WTC11 (cell line): Measurements from ENCODE around the gene ABHD16B. TPM values are rescaled to one million over a fixed set of nuclear protein-coding genes. Genes with fewer than 3 reads are reported as not detected.

Source experiments
- ATAC-seq: fragments of 200-7000 bp; cut with Tn5 transposase; 2 replicates; pipeline ENCODE4 v1.10.0; 2021; ENCODE audit warnings: mild to moderate bottlenecking, moderate library complexity
- CTCF ChIA-PET: fragments of 300-600 bp; sonication (Branson Sonifier 250); formaldehyde crosslinking; loops from one replicate; lab custom pipeline; 2021; ENCODE audit warnings: antibody characterized with exemption; lab: Charles Lee
- POLR2A ChIA-PET: fragments of 350-600 bp; sonication (Branson Sonifier 250); formaldehyde crosslinking; loops from one replicate; lab custom pipeline; 2021; ENCODE audit warnings: antibody characterized with exemption; lab: Charles Lee
- DNase-seq: peaks from one replicate; pipeline ENCODE4 v3.0.0; 2021; ENCODE audit warnings: low spot score
- H3K27ac Mint-ChIP-seq: 2 replicates; pipeline ENCODE4 v1.8.0; 2021; ENCODE audit warnings: mixed read lengths
- H3K27me3 Mint-ChIP-seq: 2 replicates; pipeline ENCODE4 v1.8.0; 2021; ENCODE audit warnings: low read depth, mild to moderate bottlenecking, moderate library complexity, mixed read lengths
- H3K36me3 Mint-ChIP-seq: 2 replicates; pipeline ENCODE4 v1.8.0; 2021; ENCODE audit warnings: mixed read lengths
- H3K4me1 Mint-ChIP-seq: 2 replicates; pipeline ENCODE4 v1.8.0; 2022; ENCODE audit warnings: mixed read lengths
- H3K4me3 Mint-ChIP-seq: 2 replicates; pipeline ENCODE4 v1.8.0; 2021; ENCODE audit warnings: mild to moderate bottlenecking, moderate library complexity, mixed read lengths
- H3K9me3 Mint-ChIP-seq: 2 replicates; pipeline ENCODE4 v1.8.0; 2021; ENCODE audit warnings: mixed read lengths
- ATF1 ChIP-seq: sonication (generic); formaldehyde crosslinking; IDR thresholded peaks from 2 replicates; pipeline ENCODE4 v1.8.1; 2023; ENCODE audit warnings: mild to moderate bottlenecking, moderate library complexity, missing genetic modification reagents
- ATF3 ChIP-seq: sonication (generic); formaldehyde crosslinking; conservative IDR thresholded peaks from 2 replicates; pipeline ENCODE4 v1.8.1; 2022; ENCODE audit warnings: mild to moderate bottlenecking, missing genetic modification reagents
- ATF6 ChIP-seq: sonication (generic); formaldehyde crosslinking; IDR thresholded peaks from 2 replicates; pipeline ENCODE4 v1.8.1; 2023; ENCODE audit warnings: mild to moderate bottlenecking, missing genetic modification reagents
- CBFB ChIP-seq: sonication (generic); formaldehyde crosslinking; IDR thresholded peaks from 2 replicates; pipeline ENCODE4 v1.8.1; 2022; ENCODE audit warnings: mild to moderate bottlenecking, low read depth, missing genetic modification reagents
- ETV6 ChIP-seq: sonication (generic); formaldehyde crosslinking; IDR thresholded peaks from 2 replicates; pipeline ENCODE4 v1.8.1; 2022; ENCODE audit warnings: mild to moderate bottlenecking, missing genetic modification reagents
- FOXJ3 ChIP-seq: sonication (generic); formaldehyde crosslinking; IDR thresholded peaks from 2 replicates; pipeline ENCODE4 v1.9.0; 2021; ENCODE audit warnings: missing genetic modification reagents, mild to moderate bottlenecking, borderline replicate concordance
- FOXP1 ChIP-seq: sonication (generic); formaldehyde crosslinking; IDR thresholded peaks from 2 replicates; pipeline ENCODE4 v1.8.0; 2022; ENCODE audit warnings: missing genetic modification reagents, mild to moderate bottlenecking, moderate library complexity, borderline replicate concordance
- GABPB1 ChIP-seq: sonication (generic); formaldehyde crosslinking; IDR thresholded peaks from 2 replicates; pipeline ENCODE4 v1.8.1; 2023; ENCODE audit warnings: mild to moderate bottlenecking, missing genetic modification reagents
- GTF2I ChIP-seq: fragments of 250-450 bp; sonication (Bioruptor Pico); conservative IDR thresholded peaks from 2 replicates; pipeline ENCODE4 v1.4.0; 2021; ENCODE audit warnings: mild to moderate bottlenecking
- JAZF1 ChIP-seq: fragments of 250-450 bp; sonication (Bioruptor Pico); IDR thresholded peaks from 2 replicates; pipeline ENCODE4 v1.9.0; 2021; ENCODE audit warnings: moderate library complexity, mild to moderate bottlenecking, inconsistent platforms
- KAT7 ChIP-seq: sonication (generic); formaldehyde crosslinking; IDR thresholded peaks from 2 replicates; pipeline ENCODE4 v1.8.1; 2023; ENCODE audit warnings: missing genetic modification reagents, mild to moderate bottlenecking, borderline replicate concordance
- NFE2L1 ChIP-seq: sonication (generic); formaldehyde crosslinking; IDR thresholded peaks from 2 replicates; pipeline ENCODE4 v1.8.1; 2023; ENCODE audit warnings: missing genetic modification reagents
- NR1H2 ChIP-seq: sonication (generic); formaldehyde crosslinking; IDR thresholded peaks from 2 replicates; pipeline ENCODE4 v1.9.0; 2021; ENCODE audit warnings: mild to moderate bottlenecking, moderate library complexity, missing genetic modification reagents
- PRDM15 ChIP-seq: sonication (generic); formaldehyde crosslinking; IDR thresholded peaks from 2 replicates; pipeline ENCODE4 v1.8.0; 2022; ENCODE audit warnings: missing genetic modification reagents
- SOX15 ChIP-seq: fragments of 250-450 bp; sonication (Bioruptor Pico); IDR thresholded peaks from 2 replicates; pipeline ENCODE4 v1.9.0; 2021; ENCODE audit warnings: mild to moderate bottlenecking
- SP1 ChIP-seq: sonication (generic); formaldehyde crosslinking; conservative IDR thresholded peaks from 2 replicates; pipeline ENCODE4 v1.8.1; 2022; ENCODE audit warnings: missing genetic modification reagents
- TP53 ChIP-seq: sonication (generic); formaldehyde crosslinking; IDR thresholded peaks from 2 replicates; pipeline ENCODE4 v1.8.1; 2023; ENCODE audit warnings: mild to moderate bottlenecking, missing genetic modification reagents
- USF1 ChIP-seq: sonication (generic); formaldehyde crosslinking; IDR thresholded peaks from 2 replicates; pipeline ENCODE4 v1.8.0; 2022; ENCODE audit warnings: mild to moderate bottlenecking, missing genetic modification reagents
- ZBTB21 ChIP-seq: sonication (generic); formaldehyde crosslinking; IDR thresholded peaks from 2 replicates; pipeline ENCODE4 v1.8.1; 2023; ENCODE audit warnings: mild to moderate bottlenecking, missing genetic modification reagents, borderline replicate concordance
- ZBTB43 ChIP-seq: sonication (generic); formaldehyde crosslinking; IDR thresholded peaks from 2 replicates; pipeline ENCODE4 v1.8.1; 2023; ENCODE audit warnings: mild to moderate bottlenecking, missing genetic modification reagents
- ZNF219 ChIP-seq: sonication (generic); formaldehyde crosslinking; IDR thresholded peaks from 2 replicates; pipeline ENCODE4 v1.8.0; 2023; ENCODE audit warnings: missing genetic modification reagents, mild to moderate bottlenecking, borderline replicate concordance
- ZNF416 ChIP-seq: fragments of 250-450 bp; sonication (Bioruptor Pico); IDR thresholded peaks from 2 replicates; pipeline ENCODE4 v1.9.0; 2021; ENCODE audit warnings: mild to moderate bottlenecking, inconsistent platforms
- ZNF423 ChIP-seq: fragments of 250-450 bp; sonication (Bioruptor Pico); IDR thresholded peaks from 2 replicates; pipeline ENCODE4 v2.1.2; 2022; ENCODE audit warnings: mild to moderate bottlenecking, moderate library complexity
- ZNF425 ChIP-seq: fragments of 250-450 bp; sonication (Bioruptor Pico); conservative IDR thresholded peaks from 2 replicates; pipeline ENCODE4 v1.9.0; 2021; ENCODE audit warnings: mild to moderate bottlenecking
- ZNF671 ChIP-seq: fragments of 250-450 bp; sonication (Bioruptor Pico); IDR thresholded peaks from 2 replicates; pipeline ENCODE4 v1.8.0; 2021; ENCODE audit warnings: mild to moderate bottlenecking
- total RNA-seq: library from RNA; stranded (reverse); gene quantifications from 3 replicates; pipeline ENCODE4 v1.2.3, GENCODE V29; 2021
- TF ChIP-seq, protein P1 (sequence below): sonication (generic); formaldehyde crosslinking; IDR thresholded peaks from 2 replicates; pipeline ENCODE4 v1.8.0; 2022; ENCODE audit warnings: mild to moderate bottlenecking, missing genetic modification reagents

ABHD16B gene
- total RNA-seq, 1 experiment from 2014 or later = 0.11 TPM

GRCh38 chr20:63856098-63856511 lies 5.2 kb upstream of the ABHD16B start:
- Mint-ChIP-seq H3K36me3 (no peaks in the 10 kb centered on the region), H3K27ac (no peak overlapping the region; the same call in 1 of the 2 replicates), H3K27me3 (peaks cover 9% of the 10 kb centered on the region), H3K4me3 (peak overlapping the region; percentile 51), H3K9me3 (no peaks in the 10 kb centered on the region)
- CTCF ChIA-PET = interaction anchor here (1.0 to 3.4 kb wide), 9 partner anchors 8 to 360 kb away, joined by 3 to 29 read pairs (median 5); partner anchors contain the start of gene TPD52L2
- DNase-seq (peak; percentile 73), ATAC-seq (no peak; the same call in 1 of the 2 replicates)
- POLR2A ChIA-PET = interaction anchor here (1.3 to 2.7 kb wide), 3 partner anchors 8 to 318 kb away, joined by 3 to 18 read pairs (median 11); partner anchors contain the start of genes PTK6 and TPD52L2
- TF ChIP-seq USF1 (CRISPR knock-in tag) (no peak; the same call in 1 of the 2 replicates), FOXP1 (CRISPR knock-in tag) (0 out of 2 replicates have a peak, but pooled peaks have one; percentile 21), GABPB1 (CRISPR knock-in tag) (no peak), TP53 (no peak), FOXJ3 (CRISPR knock-in tag) (no peak), ZNF416 (CRISPR knock-in tag) (no peak), ZNF423 (CRISPR knock-in tag) (no peak), KAT7 (CRISPR knock-in tag) (no peak), PRDM15 (peak; percentile 99), ZNF219 (CRISPR knock-in tag) (no peak), ZBTB43 (CRISPR knock-in tag) (no peak), NR1H2 (CRISPR knock-in tag) (no peak), ZNF671 (no peak), ZBTB21 (CRISPR knock-in tag) (no peak), SOX15 (CRISPR knock-in tag) (no peak), ATF1 (CRISPR knock-in tag) (no peak), GTF2I (no peak), SP1 (0 out of 2 replicates have a peak, but pooled peaks have one; percentile 24), ATF6 (no peak), JAZF1 (CRISPR knock-in tag) (no peak), ZNF425 (no peak), NFE2L1 (no peak), ETV6 (CRISPR knock-in tag) (no peak), CBFB (no peak), ATF3 (CRISPR knock-in tag) (no peak)
- TF ChIP-seq, protein P1, sequence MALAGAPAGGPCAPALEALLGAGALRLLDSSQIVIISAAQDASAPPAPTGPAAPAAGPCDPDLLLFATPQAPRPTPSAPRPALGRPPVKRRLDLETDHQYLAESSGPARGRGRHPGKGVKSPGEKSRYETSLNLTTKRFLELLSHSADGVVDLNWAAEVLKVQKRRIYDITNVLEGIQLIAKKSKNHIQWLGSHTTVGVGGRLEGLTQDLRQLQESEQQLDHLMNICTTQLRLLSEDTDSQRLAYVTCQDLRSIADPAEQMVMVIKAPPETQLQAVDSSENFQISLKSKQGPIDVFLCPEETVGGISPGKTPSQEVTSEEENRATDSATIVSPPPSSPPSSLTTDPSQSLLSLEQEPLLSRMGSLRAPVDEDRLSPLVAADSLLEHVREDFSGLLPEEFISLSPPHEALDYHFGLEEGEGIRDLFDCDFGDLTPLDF (CRISPR knock-in tag) = no peak
- TF ChIP-seq, all 79 proteins: peak for 3
- peaks cover 45% of the 10 kb centered on the region for H3K4me1 Mint-ChIP-seq
